OCI-LY3 (cell line): ENCODE measurements around the gene PDCL3.
A peak's percentile ranks its signal among the peaks of the same experiment; 100 is the strongest.

Experiments used
- H2AFZ ChIP-seq: fragments of 200-600, 300-600 bp; shearing (Covaris generic); 2 replicates; pipeline ENCODE4 v1.6.0; 2014; ENCODE audit warnings: antibody characterized with exemption, low read depth, low read length
- H3K27ac ChIP-seq: fragments of 200-600, 300-600 bp; sonication (generic); 2 replicates; pipeline ENCODE4 v1.5.1; 2014; ENCODE audit warnings: mild to moderate bottlenecking, low read length, moderate library complexity, mixed read lengths
- H3K27me3 ChIP-seq: fragments of 200-600, 300-600 bp; sonication (generic); 2 replicates; pipeline ENCODE4 v1.6.1; 2014; ENCODE audit warnings: low read depth, low read length, mixed read lengths
- H3K36me3 ChIP-seq: fragments of 200-600, 300-600 bp; sonication (generic); replicated peaks from 2 replicates; pipeline ENCODE3; 2014; ENCODE audit warnings: low read depth, low read length, mixed read lengths
- H3K4me1 ChIP-seq: fragments of 300-600, 200-600 bp; sonication (generic); 2 replicates; pipeline ENCODE4 v1.6.1; 2014; ENCODE audit warnings: low read length, mixed read lengths
- H3K4me2 ChIP-seq: fragments of 200-600, 300-600 bp; sonication (generic); 2 replicates; pipeline ENCODE4 v1.6.1; 2014; ENCODE audit warnings: low read length, mixed read lengths
- H3K4me3 ChIP-seq: fragments of 300-600, 200-600 bp; sonication (generic); 2 replicates; pipeline ENCODE4 v1.5.1; 2014; ENCODE audit warnings: antibody characterized with exemption, mild to moderate bottlenecking, low read length, moderate library complexity
- H3K79me2 ChIP-seq: fragments of 300-600, 200-600 bp; shearing (Covaris generic); 2 replicates; pipeline ENCODE4 v1.6.1; 2014; ENCODE audit warnings: mild to moderate bottlenecking, low read length, mixed read lengths
- H3K9ac ChIP-seq: fragments of 300-600, 200-600 bp; shearing (Covaris generic); 2 replicates; pipeline ENCODE4 v1.6.0; 2014; ENCODE audit warnings: mild to moderate bottlenecking, low read length, moderate library complexity
- H3K9me3 ChIP-seq: fragments of 200-600, 300-600 bp; shearing (Covaris generic); 2 replicates; pipeline ENCODE4 v1.6.1; 2014; ENCODE audit warnings: low read length, mixed read lengths; ENCODE audit not compliant: insufficient read depth
- H4K20me1 ChIP-seq: fragments of 200-600, 300-600 bp; sonication (generic); 2 replicates; pipeline ENCODE4 v1.6.1; 2016; ENCODE audit warnings: low read length, mixed read lengths; ENCODE audit not compliant: insufficient read depth
- CTCF ChIP-seq: fragments of 200-600, 300-600 bp; sonication (generic); IDR thresholded peaks from 2 replicates; pipeline ENCODE4 v1.5.1; 2014; ENCODE audit warnings: antibody characterized with exemption, low read length, low read depth
- EZH2phosphoT487 ChIP-seq: fragments of 200-600 bp; shearing (Covaris generic); IDR thresholded peaks from 2 replicates; pipeline ENCODE4 v1.6.1; 2018; ENCODE audit warnings: antibody characterized with exemption, mixed run types, low read depth

PDCL3 gene

GRCh38 chr2:100606726-100607343 is 44.0 kb downstream of the PDCL3 start:
- Histone ChIP-seq H3K4me1 (no peaks in the 10 kb centered on the region), H3K4me3 (no peak overlapping the region), H4K20me1 (no peaks in the 10 kb centered on the region), H3K9me3 (no peaks in the 10 kb centered on the region), H3K27ac (no peak overlapping the region), H3K4me2 (no peak overlapping the region), H3K79me2 (no peaks in the 10 kb centered on the region), H3K27me3 (peaks cover 10% of the 10 kb centered on the region), H3K36me3 (no peaks in the 10 kb centered on the region), H3K9ac (no peak overlapping the region), H2AFZ (peak overlapping the region; percentile 37; the same call in 1 of the 2 replicates)
- no peak for TF ChIP-seq EZH2phosphoT487
- TF ChIP-seq CTCF: peak; percentile 86

GRCh38 chr2:100610381-100610831 is 47.6 kb downstream of the PDCL3 start:
- no peak overlapping the region for H2AFZ ChIP-seq
- H3K4me3 ChIP-seq: no peak overlapping the region
- H3K79me2 ChIP-seq: no peaks in the 10 kb centered on the region
- no peaks in the 10 kb centered on the region for H4K20me1 ChIP-seq
- TF ChIP-seq EZH2phosphoT487 (no peak), CTCF (peak; percentile 73)
- H3K36me3 ChIP-seq: no peaks in the 10 kb centered on the region
- no peaks in the 10 kb centered on the region for H3K4me1 ChIP-seq
- H3K27me3 ChIP-seq: peaks cover 10% of the 10 kb centered on the region
- H3K27ac ChIP-seq: no peak overlapping the region
- H3K9ac ChIP-seq: no peak overlapping the region
- no peak overlapping the region for H3K4me2 ChIP-seq
- H3K9me3 ChIP-seq: no peaks in the 10 kb centered on the region

GRCh38 chr2:100611079-100612029 is 48.6 kb downstream of the PDCL3 start:
- Histone ChIP-seq H2AFZ (no peak overlapping the region), H4K20me1 (no peaks in the 10 kb centered on the region), H3K9me3 (no peaks in the 10 kb centered on the region), H3K27me3 (peaks cover 5% of the 10 kb centered on the region; the same call in 1 of the 2 replicates), H3K79me2 (no peaks in the 10 kb centered on the region), H3K9ac (no peak overlapping the region), H3K27ac (no peak overlapping the region), H3K4me1 (no peaks in the 10 kb centered on the region), H3K36me3 (no peaks in the 10 kb centered on the region), H3K4me3 (no peak overlapping the region), H3K4me2 (no peak overlapping the region)
- TF ChIP-seq CTCF (no peak), EZH2phosphoT487 (no peak)

GRCh38 chr2:100612388-100613000 is 49.7 kb downstream of the PDCL3 start:
- Histone ChIP-seq H3K4me2 (no peak overlapping the region), H3K79me2 (no peaks in the 10 kb centered on the region), H3K9ac (no peak overlapping the region), H4K20me1 (no peaks in the 10 kb centered on the region), H3K36me3 (no peaks in the 10 kb centered on the region), H3K27me3 (0 out of 2 replicates have a peak, but pooled peaks cover 3% of the 10 kb centered on the region), H3K27ac (no peak overlapping the region), H2AFZ (no peak overlapping the region), H3K4me3 (no peak overlapping the region), H3K9me3 (no peaks in the 10 kb centered on the region), H3K4me1 (no peaks in the 10 kb centered on the region)
- TF ChIP-seq EZH2phosphoT487: no peak
- no peak for TF ChIP-seq CTCF
